GM12801 (cell line): ENCODE results near the gene CBX3.

ENCODE experiments used
- CTCF ChIP-seq: IDR thresholded peaks from one replicate; pipeline ENCODE4 v1.5.1; 2011; ENCODE audit warnings: control low read depth; ENCODE audit not compliant: insufficient read length; ENCODE audit errors: extremely low read depth

CBX3 gene

GRCh38 chr7:26167303-26167934 is 34.1 kb upstream of the CBX3 start:
- TF ChIP-seq CTCF = no peak

GRCh38 chr7:26168458-26169023 is 33.0 kb upstream of the CBX3 start:
- TF ChIP-seq CTCF = no peak

- TF ChIP-seq CTCF = no peak
Measured at GRCh38 chr7:26169271-26169670, 32.3 kb upstream of the CBX3 start.

GRCh38 chr7:26170663-26171062 is 30.9 kb upstream of the CBX3 start:
- TF ChIP-seq CTCF = no peak

GRCh38 chr7:26171601-26172000 is 29.9 kb upstream of the CBX3 start:
- TF ChIP-seq CTCF = no peak

GRCh38 chr7:26172048-26172447 is 29.5 kb upstream of the CBX3 start:
- TF ChIP-seq CTCF = no peak

- TF ChIP-seq CTCF = no peak
Measured at GRCh38 chr7:26178272-26178960, 23.1 kb upstream of the CBX3 start.
